Neural progenitor cell (in vitro differentiated cells): ENCODE data around the gene DLL4. TPM values are rescaled to one million over a fixed set of nuclear protein-coding genes. Genes with fewer than 3 reads are reported as not detected.
A peak's percentile ranks its signal among the peaks of the same experiment; 100 is the strongest.

Experiments
- DNase-seq: peaks from one replicate; pipeline ENCODE4 v3.0.0-alpha.2; 2016; ENCODE audit warnings: low spot score
- H2AFZ ChIP-seq: fragments of 200-600 bp; sonication (generic); replicated peaks from 2 replicates; pipeline ENCODE4 v1.6.1; 2016; ENCODE audit warnings: antibody characterized with exemption
- H3F3A ChIP-seq: fragments of 200-600 bp; sonication (generic); 2 replicates; pipeline ENCODE4 v1.6.1; 2016; ENCODE audit warnings: antibody characterized with exemption, low read depth
- H3K27ac ChIP-seq: fragments of 200-600 bp; sonication (generic); 2 replicates; pipeline ENCODE4 v1.5.1; 2016; ENCODE audit warnings: mild to moderate bottlenecking
- H3K27me3 ChIP-seq: fragments of 200-600 bp; sonication (generic); 2 replicates; pipeline ENCODE4 v1.6.1; 2016; ENCODE audit warnings: mild to moderate bottlenecking, moderate library complexity
- H3K36me3 ChIP-seq: fragments of 200-600 bp; sonication (generic); 2 replicates; pipeline ENCODE4 v1.5.1; 2016
- H3K4me1 ChIP-seq: fragments of 200-600 bp; sonication (generic); 2 replicates; pipeline ENCODE4 v1.6.1; 2016; ENCODE audit warnings: mixed run types
- H3K4me2 ChIP-seq: fragments of 200-600 bp; sonication (generic); 2 replicates; pipeline ENCODE4 v1.6.1; 2016
- H3K4me3 ChIP-seq: fragments of 200-600 bp; sonication (generic); 2 replicates; pipeline ENCODE4 v1.5.1; 2016
- H3K79me2 ChIP-seq: fragments of 200-600 bp; sonication (generic); 2 replicates; pipeline ENCODE4 v1.6.1; 2016; ENCODE audit warnings: low read depth
- H3K9ac ChIP-seq: fragments of 200-600 bp; sonication (generic); 2 replicates; pipeline ENCODE4 v1.6.1; 2016
- H3K9me3 ChIP-seq: fragments of 200-600 bp; sonication (generic); 2 replicates; pipeline ENCODE4 v1.5.1; 2016; ENCODE audit warnings: low read depth
- H4K20me1 ChIP-seq: fragments of 200-600 bp; sonication (generic); 2 replicates; pipeline ENCODE4 v1.6.1; 2016; ENCODE audit warnings: low read depth
- H3K27ac Mint-ChIP-seq: 3 replicates; pipeline ENCODE4 v1.8.0; 2021; ENCODE audit warnings: mixed read lengths
- H3K27me3 Mint-ChIP-seq: 2 replicates; pipeline ENCODE4 v1.8.0; 2022; ENCODE audit warnings: low read depth, mild to moderate bottlenecking, inconsistent platforms, moderate library complexity, mixed read lengths; ENCODE audit not compliant: insufficient read depth
- H3K36me3 Mint-ChIP-seq: 3 replicates; pipeline ENCODE4 v1.8.0; 2021; ENCODE audit warnings: mixed read lengths
- H3K4me1 Mint-ChIP-seq: 3 replicates; pipeline ENCODE4 v1.8.0; 2021; ENCODE audit warnings: mixed read lengths
- H3K4me3 Mint-ChIP-seq: 3 replicates; pipeline ENCODE4 v1.8.0; 2021; ENCODE audit warnings: mild to moderate bottlenecking, moderate library complexity, mixed read lengths
- H3K9me3 Mint-ChIP-seq: 3 replicates; pipeline ENCODE4 v1.8.0; 2020; ENCODE audit warnings: mixed read lengths
- EZH2 ChIP-seq: fragments of 200-600 bp; sonication (generic); IDR thresholded peaks from 2 replicates; pipeline ENCODE4 v1.6.1; 2017; ENCODE audit warnings: antibody characterized with exemption, mild to moderate bottlenecking, moderate library complexity
- EZH2phosphoT487 ChIP-seq: fragments of 200-600 bp; sonication (generic); IDR thresholded peaks from 2 replicates; pipeline ENCODE4 v1.6.1; 2017; ENCODE audit warnings: antibody characterized with exemption
- total RNA-seq: library from RNA; depleted of rRNA; stranded (reverse); fragments of >200 nt; gene quantifications from 2 replicates; pipeline ENCODE4 v1.2.3, GENCODE V29; 2015; ENCODE audit warnings: low replicate concordance
- TF ChIP-seq, protein P1 (sequence below): fragments of 200-600 bp; sonication (generic); IDR thresholded peaks from 2 replicates; pipeline ENCODE4 v1.5.1; 2017; ENCODE audit warnings: antibody characterized with exemption, mild to moderate bottlenecking

DLL4 gene
- total RNA-seq, 1 donor from 2014 or later: not detected

DNA sequence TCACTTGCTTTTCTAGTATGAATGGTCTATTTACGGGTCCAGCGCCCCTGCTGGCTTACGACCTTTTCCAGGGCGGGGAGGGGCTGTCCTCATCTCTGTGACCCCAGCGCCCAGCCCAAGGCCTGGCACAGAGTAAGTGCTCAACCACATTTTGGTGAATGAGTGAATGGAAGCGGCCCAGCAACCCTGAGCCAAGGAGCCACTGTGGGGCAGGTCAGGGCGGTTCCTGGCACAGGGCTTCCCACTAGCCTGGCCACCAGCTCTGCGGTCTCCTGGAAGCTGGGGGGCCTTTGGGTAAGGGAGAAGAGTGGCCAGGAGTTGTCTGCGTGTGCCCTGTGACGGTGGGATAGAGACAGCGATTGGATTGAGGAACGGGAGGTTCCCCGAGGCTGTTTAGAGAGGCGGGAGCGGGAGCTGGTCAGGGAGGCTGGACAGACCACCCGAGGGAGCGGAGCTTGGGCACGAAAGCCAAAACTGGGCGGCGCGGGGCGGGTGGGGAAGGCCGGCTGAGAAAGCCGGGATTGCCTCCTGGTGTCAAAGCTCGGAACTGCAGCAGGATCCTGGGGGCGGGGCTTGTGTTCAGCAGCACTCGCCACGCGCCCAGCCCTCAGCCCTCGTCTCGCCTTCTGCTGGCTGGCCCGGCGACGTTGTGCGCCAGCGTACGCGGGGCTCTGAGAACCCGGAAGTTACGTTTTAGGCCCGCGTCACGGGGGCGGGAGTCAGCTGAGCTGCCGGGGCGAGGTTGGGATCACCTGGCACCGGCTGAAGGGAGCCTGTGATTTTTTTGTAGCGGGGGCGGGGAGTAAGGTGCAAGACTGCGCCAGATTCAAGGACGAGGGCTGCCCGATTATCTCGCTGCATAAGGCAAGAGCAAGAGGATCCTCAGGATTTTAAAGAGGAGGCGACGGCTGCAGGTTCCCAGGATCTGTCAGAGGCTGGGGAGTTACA, 35.1 kb upstream of the DLL4 start, which contains the start of gene VPS18:
VPS18 (plus strand) TSS at position 718 of the 948 bp plus-strand sequence. CDS start 319 bp downstream, outside the sequence.
- Histone ChIP-seq H4K20me1 (no peaks in the 10 kb centered on the region), H3K9me3 (no peaks in the 10 kb centered on the region), H3K4me1 (peaks cover 7% of the 10 kb centered on the region), H3K36me3 (no peaks in the 10 kb centered on the region), H3K4me2 (peak within 1 kb of the TSS; percentile 98), H2AFZ (peak within 1 kb of the TSS; percentile 99), H3K27me3 (peaks cover 20% of the 10 kb centered on the region), H3K9ac (peak within 1 kb of the TSS; percentile 66), H3K27ac (peak within 1 kb of the TSS; percentile 39), H3F3A (peaks cover 4% of the 10 kb centered on the region), H3K4me3 (peak within 1 kb of the TSS; percentile 84), H3K79me2 (peaks cover 26% of the 10 kb centered on the region)
- peaks cover 9% of the 10 kb centered on the region for H3K27me3 Mint-ChIP-seq
- H3K27ac Mint-ChIP-seq: peak within 1 kb of the TSS; percentile 91
- TF ChIP-seq EZH2phosphoT487: no peak
- TF ChIP-seq, protein P1, sequence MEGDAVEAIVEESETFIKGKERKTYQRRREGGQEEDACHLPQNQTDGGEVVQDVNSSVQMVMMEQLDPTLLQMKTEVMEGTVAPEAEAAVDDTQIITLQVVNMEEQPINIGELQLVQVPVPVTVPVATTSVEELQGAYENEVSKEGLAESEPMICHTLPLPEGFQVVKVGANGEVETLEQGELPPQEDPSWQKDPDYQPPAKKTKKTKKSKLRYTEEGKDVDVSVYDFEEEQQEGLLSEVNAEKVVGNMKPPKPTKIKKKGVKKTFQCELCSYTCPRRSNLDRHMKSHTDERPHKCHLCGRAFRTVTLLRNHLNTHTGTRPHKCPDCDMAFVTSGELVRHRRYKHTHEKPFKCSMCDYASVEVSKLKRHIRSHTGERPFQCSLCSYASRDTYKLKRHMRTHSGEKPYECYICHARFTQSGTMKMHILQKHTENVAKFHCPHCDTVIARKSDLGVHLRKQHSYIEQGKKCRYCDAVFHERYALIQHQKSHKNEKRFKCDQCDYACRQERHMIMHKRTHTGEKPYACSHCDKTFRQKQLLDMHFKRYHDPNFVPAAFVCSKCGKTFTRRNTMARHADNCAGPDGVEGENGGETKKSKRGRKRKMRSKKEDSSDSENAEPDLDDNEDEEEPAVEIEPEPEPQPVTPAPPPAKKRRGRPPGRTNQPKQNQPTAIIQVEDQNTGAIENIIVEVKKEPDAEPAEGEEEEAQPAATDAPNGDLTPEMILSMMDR: peak; percentile 68
- no peaks in the 10 kb centered on the region for H3K9me3 Mint-ChIP-seq
- DNase-seq: peak; percentile 99
- H3K4me3 Mint-ChIP-seq: peak within 1 kb of the TSS; percentile 98
- peaks cover 23% of the 10 kb centered on the region for H3K4me1 Mint-ChIP-seq
- peaks cover 13% of the 10 kb centered on the region for H3K36me3 Mint-ChIP-seq

DNA sequence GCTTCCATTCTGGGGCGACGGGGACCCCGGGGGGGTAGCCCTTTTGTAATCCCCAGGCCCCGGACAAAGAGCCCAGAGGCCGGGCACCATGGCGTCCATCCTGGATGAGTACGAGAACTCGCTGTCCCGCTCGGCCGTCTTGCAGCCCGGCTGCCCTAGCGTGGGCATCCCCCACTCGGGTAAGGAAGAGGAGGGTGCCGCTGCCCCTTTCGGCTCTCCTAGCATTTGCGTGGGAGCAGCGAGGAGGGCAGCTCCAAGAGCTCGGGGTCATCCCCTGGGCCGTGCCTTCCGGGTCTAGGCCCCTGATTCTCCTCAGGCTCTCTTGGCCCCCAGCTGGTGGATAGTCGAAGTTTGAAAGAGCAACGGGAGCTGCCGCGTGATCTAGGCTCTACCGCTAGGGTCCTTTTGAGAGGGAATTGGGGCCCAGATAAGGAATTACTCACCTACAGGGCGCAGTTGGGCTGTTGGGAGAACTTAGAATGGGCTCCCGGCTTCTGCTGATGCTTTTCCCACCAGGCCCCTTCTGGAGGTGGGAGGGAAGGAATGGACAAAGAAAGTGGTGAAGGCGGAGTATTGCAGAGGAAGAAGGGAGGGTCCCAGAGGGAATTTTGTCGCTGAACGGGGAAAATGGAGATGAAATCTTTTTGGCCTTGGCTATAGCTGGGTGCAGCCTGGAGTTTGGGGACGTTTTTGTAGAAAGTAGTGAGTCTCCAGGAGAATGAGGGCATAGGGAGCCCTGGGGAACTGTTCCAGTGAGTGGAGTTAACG, 34.3 kb upstream of the DLL4 start:
- DNase-seq: peak; percentile 85
- peak overlapping the region; percentile 91 for H3K27ac Mint-ChIP-seq
- peak overlapping the region; percentile 66 for H3K9ac ChIP-seq
- peaks cover 20% of the 10 kb centered on the region for H3K27me3 ChIP-seq
- H3K4me1 Mint-ChIP-seq: peaks cover 23% of the 10 kb centered on the region
- H3K9me3 ChIP-seq: no peaks in the 10 kb centered on the region
- H3K9me3 Mint-ChIP-seq: no peaks in the 10 kb centered on the region
- peaks cover 4% of the 10 kb centered on the region for H3F3A ChIP-seq
- TF ChIP-seq, protein P1: peak; percentile 62
- TF ChIP-seq EZH2 (peak; percentile 0), EZH2phosphoT487 (no peak)
- no peaks in the 10 kb centered on the region for H4K20me1 ChIP-seq
- H3K4me3 ChIP-seq: peak overlapping the region; percentile 84
- H2AFZ ChIP-seq: peak overlapping the region; percentile 73
- peak overlapping the region; percentile 98 for H3K4me3 Mint-ChIP-seq
- peaks cover 13% of the 10 kb centered on the region for H3K36me3 Mint-ChIP-seq
- peak overlapping the region; percentile 98 for H3K4me2 ChIP-seq
- no peaks in the 10 kb centered on the region for H3K36me3 ChIP-seq
- H3K4me1 ChIP-seq: peaks cover 7% of the 10 kb centered on the region
- peaks cover 9% of the 10 kb centered on the region for H3K27me3 Mint-ChIP-seq
- H3K79me2 ChIP-seq: peaks cover 26% of the 10 kb centered on the region
- peak overlapping the region; percentile 39 for H3K27ac ChIP-seq

DNA sequence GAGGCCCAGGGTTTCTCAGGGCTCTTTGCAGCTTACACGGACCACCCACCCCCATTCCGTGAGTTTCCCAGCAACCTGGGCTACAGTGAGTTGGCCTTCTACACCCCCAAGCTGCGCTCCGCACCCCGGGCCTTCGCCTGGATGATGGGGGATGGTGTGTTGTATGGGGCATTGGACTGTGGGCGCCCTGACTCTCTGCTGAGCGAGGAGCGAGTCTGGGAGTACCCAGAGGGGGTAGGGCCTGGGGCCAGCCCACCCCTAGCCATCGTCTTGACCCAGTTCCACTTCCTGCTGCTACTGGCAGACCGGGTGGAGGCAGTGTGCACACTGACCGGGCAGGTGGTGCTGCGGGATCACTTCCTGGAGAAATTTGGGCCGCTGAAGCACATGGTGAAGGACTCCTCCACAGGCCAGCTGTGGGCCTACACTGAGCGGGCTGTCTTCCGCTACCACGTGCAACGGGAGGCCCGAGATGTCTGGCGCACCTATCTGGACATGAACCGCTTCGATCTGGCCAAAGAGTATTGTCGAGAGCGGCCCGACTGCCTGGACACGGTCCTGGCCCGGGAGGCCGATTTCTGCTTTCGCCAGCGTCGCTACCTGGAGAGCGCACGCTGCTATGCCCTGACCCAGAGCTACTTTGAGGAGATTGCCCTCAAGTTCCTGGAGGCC, 29.5 kb upstream of the DLL4 start:
- Histone ChIP-seq H3K4me1 (peaks cover 7% of the 10 kb centered on the region), H3F3A (peaks cover 10% of the 10 kb centered on the region)

More for the DNA sequence above, 29.5 kb upstream of the DLL4 start:
- Mint-ChIP-seq H3K27me3 (peaks cover 4% of the 10 kb centered on the region), H3K36me3 (peaks cover 20% of the 10 kb centered on the region), H3K27ac (no peak overlapping the region), H3K4me3 (no peak overlapping the region), H3K9me3 (no peaks in the 10 kb centered on the region), H3K4me1 (peaks cover 14% of the 10 kb centered on the region)
- TF ChIP-seq, protein P1: no peak
- no peak for TF ChIP-seq EZH2
- no peak for TF ChIP-seq EZH2phosphoT487
- H3K36me3 ChIP-seq: no peaks in the 10 kb centered on the region
- H4K20me1 ChIP-seq: peaks cover 31% of the 10 kb centered on the region
- H3K9ac ChIP-seq: no peak overlapping the region
- H3K27ac ChIP-seq: no peak overlapping the region
- no peak for DNase-seq
- no peak overlapping the region for H2AFZ ChIP-seq
- no peak overlapping the region for H3K4me3 ChIP-seq
- no peaks in the 10 kb centered on the region for H3K9me3 ChIP-seq
- peaks cover 33% of the 10 kb centered on the region for H3K79me2 ChIP-seq
- H3K27me3 ChIP-seq: no peaks in the 10 kb centered on the region
- no peak overlapping the region for H3K4me2 ChIP-seq
